ENCODE data around the gene KIAA1210.

Gene KIAA1210

GRCh38 chrX:119127650-119128049, at the start of gene KIAA1210:
TSS of gene KIAA1210 (minus strand) at chrX:119127812. CDS start at chrX:119123642, 4,170 bp downstream.
- no peak for FAIRE-seq
- no peak for DNase-seq (ENCODE audit: extremely low spot score, insufficient read length, low read depth)

- DNase-seq (ENCODE audit: extremely low spot score, insufficient read length, low read depth), result no peak
- FAIRE-seq, result no peak
Observed at GRCh38 chrX:119177278-119177677, 49.7 kb upstream of the KIAA1210 start.

- FAIRE-seq, result no peak
- DNase-seq (ENCODE audit: extremely low spot score, insufficient read length, low read depth), result no peak
Observed at GRCh38 chrX:119174900-119175299, 47.3 kb upstream of the KIAA1210 start.

GRCh38 chrX:119168104-119168503, 40.5 kb upstream of the KIAA1210 start:
- DNase-seq (ENCODE audit: extremely low spot score, insufficient read length, low read depth) (no peak), FAIRE-seq (no peak)

- FAIRE-seq, result no peak
Observed at GRCh38 chrX:119158226-119158625, 30.6 kb upstream of the KIAA1210 start.

GRCh38 chrX:119156241-119156640, 28.6 kb upstream of the KIAA1210 start:
- FAIRE-seq, result no peak
- DNase-seq (ENCODE audit: extremely low spot score, insufficient read length, low read depth), result no peak

More at GRCh38 chrX:119158226-119158625, 30.6 kb upstream of the KIAA1210 start:
- DNase-seq (ENCODE audit: extremely low spot score, insufficient read length, low read depth), result no peak

GRCh38 chrX:119155416-119156035, 27.9 kb upstream of the KIAA1210 start:
- no peak for FAIRE-seq
- no peak for DNase-seq (ENCODE audit: extremely low spot score, insufficient read length, low read depth)

- FAIRE-seq (no peak), DNase-seq (ENCODE audit: extremely low spot score, insufficient read length, low read depth) (no peak)
Observed at GRCh38 chrX:119151051-119151380, 23.4 kb upstream of the KIAA1210 start.

GRCh38 chrX:119150163-119151050, 22.8 kb upstream of the KIAA1210 start:
- FAIRE-seq (no peak), DNase-seq (ENCODE audit: extremely low spot score, insufficient read length, low read depth) (no peak)

GRCh38 chrX:119147486-119147885, 19.9 kb upstream of the KIAA1210 start:
- DNase-seq (ENCODE audit: extremely low spot score, insufficient read length, low read depth) (no peak), FAIRE-seq (no peak)

- no peak for FAIRE-seq
Observed at GRCh38 chrX:119145241-119145653, 17.6 kb upstream of the KIAA1210 start.

GRCh38 chrX:119134466-119134865, 6.9 kb upstream of the KIAA1210 start:
- DNase-seq (ENCODE audit: extremely low spot score, insufficient read length, low read depth) (no peak), FAIRE-seq (no peak)

More at GRCh38 chrX:119145241-119145653, 17.6 kb upstream of the KIAA1210 start:
- DNase-seq (ENCODE audit: extremely low spot score, insufficient read length, low read depth), result no peak

GRCh38 chrX:119132961-119133360, 5.3 kb upstream of the KIAA1210 start:
- no peak for FAIRE-seq
- no peak for DNase-seq (ENCODE audit: extremely low spot score, insufficient read length, low read depth)

- DNase-seq (ENCODE audit: extremely low spot score, insufficient read length, low read depth) (no peak), FAIRE-seq (no peak)
Observed at GRCh38 chrX:119132316-119132715, 4.7 kb upstream of the KIAA1210 start.

GRCh38 chrX:119130911-119131310, 3.3 kb upstream of the KIAA1210 start:
- FAIRE-seq, result no peak
- DNase-seq (ENCODE audit: extremely low spot score, insufficient read length, low read depth), result no peak

GRCh38 chrX:119121341-119121740, 6.3 kb downstream of the KIAA1210 start:
- no peak for FAIRE-seq
- no peak for DNase-seq (ENCODE audit: extremely low spot score, insufficient read length, low read depth)

GRCh38 chrX:119118780-119119395, 8.7 kb downstream of the KIAA1210 start:
- DNase-seq (ENCODE audit: extremely low spot score, insufficient read length, low read depth), result peak; percentile 1
- FAIRE-seq, result peak; percentile 84

GRCh38 chrX:119107206-119107605, 20.4 kb downstream of the KIAA1210 start:
- DNase-seq (ENCODE audit: extremely low spot score, insufficient read length, low read depth), result no peak
- no peak for FAIRE-seq

- FAIRE-seq (no peak), DNase-seq (ENCODE audit: extremely low spot score, insufficient read length, low read depth) (no peak)
Observed at GRCh38 chrX:119105826-119106225, 21.8 kb downstream of the KIAA1210 start.

- no peak for FAIRE-seq
- DNase-seq (ENCODE audit: extremely low spot score, insufficient read length, low read depth), result no peak
Observed at GRCh38 chrX:119101168-119101567, 26.4 kb downstream of the KIAA1210 start.

- DNase-seq (ENCODE audit: extremely low spot score, insufficient read length, low read depth) (no peak), FAIRE-seq (no peak)
Observed at GRCh38 chrX:119095936-119096335, 31.7 kb downstream of the KIAA1210 start.

Measured in GM18507 (cell line).